ENCODE data around the gene AHI1. TPM values are rescaled to one million over a fixed set of nuclear protein-coding genes. Genes with fewer than 3 reads are reported as not detected.

AHI1 gene
- total RNA-seq, 1 experiment from 2014 or later, result 8.9 TPM

DNA sequence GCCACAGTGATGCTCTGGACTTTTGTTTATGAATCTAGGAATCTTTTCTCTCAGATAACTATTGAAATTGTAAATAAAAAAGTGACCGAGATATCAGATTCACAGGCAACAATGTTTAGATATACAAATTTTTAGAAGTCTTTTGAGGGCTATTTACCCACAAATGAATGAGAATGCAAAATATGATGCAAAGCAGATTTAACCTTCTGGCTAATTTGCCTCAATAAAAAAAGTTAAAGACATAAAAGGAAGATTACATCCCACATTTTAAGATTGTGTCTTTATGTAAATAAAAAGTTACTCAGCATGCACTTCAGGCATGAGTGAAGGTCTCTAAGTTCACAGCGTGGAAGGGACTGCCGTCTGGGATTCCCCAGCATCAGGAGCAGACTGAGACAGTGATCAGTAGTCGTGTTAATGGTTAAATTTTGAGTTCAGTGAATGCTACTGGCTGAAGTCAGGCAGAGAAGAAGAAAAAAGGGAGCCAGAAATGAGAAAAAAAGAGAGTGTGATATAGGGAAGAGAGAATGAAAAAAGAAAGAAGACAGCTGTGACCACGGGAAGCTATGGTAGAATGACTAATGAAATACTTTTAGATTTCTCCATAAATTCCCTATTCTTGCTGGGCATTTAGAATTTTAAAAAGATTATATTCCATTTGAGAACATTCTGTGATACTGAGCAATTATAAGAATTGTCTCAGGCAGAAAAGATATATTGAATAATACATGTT lies 222.8 kb downstream of the AHI1 start:
- H3K4me3 ChIP-seq (ENCODE audit: low read length), result no peak overlapping the region
- no peak overlapping the region for H3K4me2 ChIP-seq (ENCODE audit: low read length)
- no peaks in the 10 kb centered on the region for H4K20me1 ChIP-seq (ENCODE audit: low read length)
- H3K9me3 ChIP-seq (ENCODE audit: low read length), result no peaks in the 10 kb centered on the region
- DNase-seq, result no peak
- no peaks in the 10 kb centered on the region for H3F3A ChIP-seq (ENCODE audit: low read length, unreplicated experiment)
- no peak overlapping the region for H3K9ac ChIP-seq (ENCODE audit: low read length)
- no TSS peak for BruUV-seq (replicated peaks)
- H3K4me1 ChIP-seq (ENCODE audit: insufficient read depth, low read length), result peaks cover 17% of the 10 kb centered on the region
- POLR2A ChIA-PET (ENCODE audit: unreplicated experiment), result no interaction called here
- H2AFZ ChIP-seq (ENCODE audit: low read length), result no peak overlapping the region
- TF ChIP-seq EZH2phosphoT487 (IDR thresholded peaks at IDR 0.05; ENCODE audit: borderline replicate concordance, low read length) (no peak), EZH2 (IDR thresholded peaks at IDR 0.05; ENCODE audit: low read length, unreplicated experiment) (no peak)
- TF ChIP-seq, protein P1, sequence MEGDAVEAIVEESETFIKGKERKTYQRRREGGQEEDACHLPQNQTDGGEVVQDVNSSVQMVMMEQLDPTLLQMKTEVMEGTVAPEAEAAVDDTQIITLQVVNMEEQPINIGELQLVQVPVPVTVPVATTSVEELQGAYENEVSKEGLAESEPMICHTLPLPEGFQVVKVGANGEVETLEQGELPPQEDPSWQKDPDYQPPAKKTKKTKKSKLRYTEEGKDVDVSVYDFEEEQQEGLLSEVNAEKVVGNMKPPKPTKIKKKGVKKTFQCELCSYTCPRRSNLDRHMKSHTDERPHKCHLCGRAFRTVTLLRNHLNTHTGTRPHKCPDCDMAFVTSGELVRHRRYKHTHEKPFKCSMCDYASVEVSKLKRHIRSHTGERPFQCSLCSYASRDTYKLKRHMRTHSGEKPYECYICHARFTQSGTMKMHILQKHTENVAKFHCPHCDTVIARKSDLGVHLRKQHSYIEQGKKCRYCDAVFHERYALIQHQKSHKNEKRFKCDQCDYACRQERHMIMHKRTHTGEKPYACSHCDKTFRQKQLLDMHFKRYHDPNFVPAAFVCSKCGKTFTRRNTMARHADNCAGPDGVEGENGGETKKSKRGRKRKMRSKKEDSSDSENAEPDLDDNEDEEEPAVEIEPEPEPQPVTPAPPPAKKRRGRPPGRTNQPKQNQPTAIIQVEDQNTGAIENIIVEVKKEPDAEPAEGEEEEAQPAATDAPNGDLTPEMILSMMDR (conservative IDR thresholded peaks at IDR 0.05; ENCODE audit: low read depth, low read length), result no peak
- no peaks in the 10 kb centered on the region for H3K27me3 ChIP-seq (ENCODE audit: low read length)
- no peaks in the 10 kb centered on the region for H3K79me2 ChIP-seq (ENCODE audit: low read length)
- H3K9me2 ChIP-seq (replicated peaks; ENCODE audit: low read length), result no peaks in the 10 kb centered on the region
- no peak overlapping the region for H3K27ac ChIP-seq (ENCODE audit: low read length)
- ATAC-seq, result no peak
- intact Hi-C loops (cut with micrococcal nuclease), result no loop called here
- no peaks in the 10 kb centered on the region for H3K36me3 ChIP-seq (ENCODE audit: low read depth, low read length)
- CTCF ChIA-PET, result no interaction called here

GRCh38 chr6:135271626-135272025 lies 225.9 kb downstream of the AHI1 start:
- ATAC-seq (no peak), DNase-seq (no peak)
- no peaks in the 10 kb centered on the region for H4K20me1 ChIP-seq (ENCODE audit: low read length)
- no peaks in the 10 kb centered on the region for H3K79me2 ChIP-seq (ENCODE audit: low read length)
- H3K4me2 ChIP-seq (ENCODE audit: low read length), result 0 out of 2 replicates have a peak overlapping the region, but pooled peaks have one; percentile 74
- H3K4me1 ChIP-seq (ENCODE audit: insufficient read depth, low read length), result peaks cover 21% of the 10 kb centered on the region
- ChIA-PET CTCF (no interaction called here), POLR2A (ENCODE audit: unreplicated experiment) (no interaction called here)
- TF ChIP-seq, protein P1 (conservative IDR thresholded peaks at IDR 0.05; ENCODE audit: low read depth, low read length), result no peak
- no peak for TF ChIP-seq EZH2 (IDR thresholded peaks at IDR 0.05; ENCODE audit: low read length, unreplicated experiment)
- TF ChIP-seq EZH2phosphoT487 (IDR thresholded peaks at IDR 0.05; ENCODE audit: borderline replicate concordance, low read length), result no peak
- H3K9ac ChIP-seq (ENCODE audit: low read length), result no peak overlapping the region
- H3K27me3 ChIP-seq (ENCODE audit: low read length), result no peaks in the 10 kb centered on the region
- no peaks in the 10 kb centered on the region for H3F3A ChIP-seq (ENCODE audit: low read length, unreplicated experiment)
- no TSS peak for BruUV-seq (replicated peaks)
- intact Hi-C loops (cut with micrococcal nuclease), result no loop called here
- no peak overlapping the region for H3K27ac ChIP-seq (ENCODE audit: low read length)
- H3K36me3 ChIP-seq (ENCODE audit: low read depth, low read length), result no peaks in the 10 kb centered on the region
- no peaks in the 10 kb centered on the region for H3K9me3 ChIP-seq (ENCODE audit: low read length)
- no peak overlapping the region for H2AFZ ChIP-seq (ENCODE audit: low read length)
- H3K4me3 ChIP-seq (ENCODE audit: low read length), result no peak overlapping the region
- no peaks in the 10 kb centered on the region for H3K9me2 ChIP-seq (replicated peaks; ENCODE audit: low read length)

Measured in PC-3 (cell line).